Central memory CD8-positive, alpha-beta T cell (primary cell): ENCODE measurements around the gene NOL6.
"Not testable (repeated sequence)": the region's sequence is repeated elsewhere in the genome, so short reads cannot be mapped to it uniquely, and the experiment has no call there.

Experiments used
- ATAC-seq: fragments of 150-1000 bp; cut with Tn5 transposase; replicated peaks from 2 replicates; pipeline ENCODE4 v1.10.0; 2022; ENCODE audit warnings: mild to moderate bottlenecking, moderate FRiP score, moderate number of reproducible peaks; ENCODE audit not compliant: poor library complexity, severe bottlenecking; ENCODE audit errors: extremely low read depth
- DNase-seq, 2 donors: peaks; one replicate each; pipeline ENCODE4 v3.0.0; 2021; ENCODE audit warnings: low spot score in 2 of 2
- H3K27ac Mint-ChIP-seq: one replicate; pipeline ENCODE4 v1.8.0; 2022; ENCODE audit warnings: low read depth, mild to moderate bottlenecking, moderate library complexity, mixed read lengths
- H3K27me3 Mint-ChIP-seq: one replicate; pipeline ENCODE4 v1.8.0; 2022; ENCODE audit warnings: mixed read lengths
- H3K36me3 Mint-ChIP-seq: one replicate; pipeline ENCODE4 v1.8.0; 2022; ENCODE audit warnings: mild to moderate bottlenecking, moderate library complexity, mixed read lengths; ENCODE audit not compliant: insufficient read depth
- H3K4me1 Mint-ChIP-seq: one replicate; pipeline ENCODE4 v1.8.0; 2022; ENCODE audit warnings: mixed read lengths
- H3K4me3 Mint-ChIP-seq: one replicate; pipeline ENCODE4 v1.8.0; 2022; ENCODE audit warnings: mild to moderate bottlenecking, moderate library complexity, mixed read lengths
- H3K9me3 Mint-ChIP-seq: one replicate; pipeline ENCODE4 v1.8.0; 2022; ENCODE audit warnings: mixed read lengths

Gene NOL6, protein sequence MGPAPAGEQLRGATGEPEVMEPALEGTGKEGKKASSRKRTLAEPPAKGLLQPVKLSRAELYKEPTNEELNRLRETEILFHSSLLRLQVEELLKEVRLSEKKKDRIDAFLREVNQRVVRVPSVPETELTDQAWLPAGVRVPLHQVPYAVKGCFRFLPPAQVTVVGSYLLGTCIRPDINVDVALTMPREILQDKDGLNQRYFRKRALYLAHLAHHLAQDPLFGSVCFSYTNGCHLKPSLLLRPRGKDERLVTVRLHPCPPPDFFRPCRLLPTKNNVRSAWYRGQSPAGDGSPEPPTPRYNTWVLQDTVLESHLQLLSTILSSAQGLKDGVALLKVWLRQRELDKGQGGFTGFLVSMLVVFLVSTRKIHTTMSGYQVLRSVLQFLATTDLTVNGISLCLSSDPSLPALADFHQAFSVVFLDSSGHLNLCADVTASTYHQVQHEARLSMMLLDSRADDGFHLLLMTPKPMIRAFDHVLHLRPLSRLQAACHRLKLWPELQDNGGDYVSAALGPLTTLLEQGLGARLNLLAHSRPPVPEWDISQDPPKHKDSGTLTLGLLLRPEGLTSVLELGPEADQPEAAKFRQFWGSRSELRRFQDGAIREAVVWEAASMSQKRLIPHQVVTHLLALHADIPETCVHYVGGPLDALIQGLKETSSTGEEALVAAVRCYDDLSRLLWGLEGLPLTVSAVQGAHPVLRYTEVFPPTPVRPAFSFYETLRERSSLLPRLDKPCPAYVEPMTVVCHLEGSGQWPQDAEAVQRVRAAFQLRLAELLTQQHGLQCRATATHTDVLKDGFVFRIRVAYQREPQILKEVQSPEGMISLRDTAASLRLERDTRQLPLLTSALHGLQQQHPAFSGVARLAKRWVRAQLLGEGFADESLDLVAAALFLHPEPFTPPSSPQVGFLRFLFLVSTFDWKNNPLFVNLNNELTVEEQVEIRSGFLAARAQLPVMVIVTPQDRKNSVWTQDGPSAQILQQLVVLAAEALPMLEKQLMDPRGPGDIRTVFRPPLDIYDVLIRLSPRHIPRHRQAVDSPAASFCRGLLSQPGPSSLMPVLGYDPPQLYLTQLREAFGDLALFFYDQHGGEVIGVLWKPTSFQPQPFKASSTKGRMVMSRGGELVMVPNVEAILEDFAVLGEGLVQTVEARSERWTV

DNA sequence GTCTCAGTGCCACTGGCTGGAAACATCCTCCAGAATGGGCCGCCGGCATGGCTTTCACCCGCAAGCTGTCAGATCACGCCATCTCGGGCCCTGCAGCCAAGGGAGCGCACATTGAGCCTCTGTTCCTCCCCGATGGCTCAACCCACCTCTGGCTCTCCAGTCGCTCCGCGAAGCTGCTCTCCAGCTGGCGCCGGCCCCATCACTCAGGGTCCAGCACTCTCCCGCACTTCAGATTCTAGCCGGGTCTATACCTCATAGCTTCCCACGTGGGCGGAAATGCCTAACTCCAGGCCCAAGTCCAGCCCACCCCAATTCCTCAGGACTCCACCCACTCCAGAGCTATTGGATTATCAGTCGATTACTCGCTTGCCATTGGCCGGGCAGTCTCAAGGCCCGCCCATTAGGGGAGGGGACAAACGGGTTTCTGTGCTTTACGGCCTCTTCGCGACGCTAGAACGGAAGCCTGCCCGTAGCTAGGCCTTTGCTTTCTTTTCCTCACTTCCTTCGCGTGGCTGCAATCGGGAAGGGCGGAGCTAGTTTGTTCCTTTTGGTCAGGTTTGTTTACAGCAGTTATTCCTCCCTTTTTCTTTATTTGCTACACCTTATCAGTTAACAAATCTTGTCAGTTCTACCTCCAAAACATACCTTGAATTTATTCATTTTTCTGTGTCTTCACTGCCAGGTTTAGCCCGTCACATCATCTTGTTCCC is at the start of gene NOL6:
TSS of gene NOL6 (minus strand) at position 282 of the 710 bp plus-strand sequence. CDS start at position 200, 82 bp downstream.
- Mint-ChIP-seq H3K27me3 (no peaks in the 10 kb centered on the region), H3K4me1 (peaks cover 19% of the 10 kb centered on the region), H3K4me3 (peak within 1 kb of the TSS; percentile 91), H3K27ac (peak within 1 kb of the TSS; percentile 96), H3K36me3 (peaks cover 29% of the 10 kb centered on the region), H3K9me3 (no peaks in the 10 kb centered on the region)
- ATAC-seq (peak; percentile 99), DNase-seq (peak; percentile 96 to 98)

DNA sequence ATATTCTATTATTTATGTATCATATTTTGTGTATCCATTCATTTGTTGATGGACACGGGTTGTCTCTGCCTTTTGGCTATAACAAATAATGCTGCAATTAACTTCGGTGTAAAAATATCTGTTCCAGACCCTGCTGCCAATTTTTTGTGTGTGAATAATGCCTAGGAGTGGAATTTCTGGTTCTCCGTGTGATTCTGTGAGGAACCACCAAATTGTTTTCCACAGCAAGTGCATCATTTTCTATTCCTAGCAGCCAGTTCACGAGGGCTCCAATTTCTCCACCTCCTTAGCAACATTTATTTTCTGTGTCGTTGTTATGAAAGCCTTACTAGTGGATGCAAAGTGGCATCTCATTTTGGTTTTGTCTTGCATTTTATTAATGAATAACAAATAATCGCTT is 48.1 kb upstream of the NOL6 start:
- H3K4me1 Mint-ChIP-seq, H3K4me3 Mint-ChIP-seq, H3K36me3 Mint-ChIP-seq, DNase-seq, ATAC-seq, H3K9me3 Mint-ChIP-seq, H3K27ac Mint-ChIP-seq: not testable (repeated sequence)
- H3K27me3 Mint-ChIP-seq, result peaks cover 55% of the 10 kb centered on the region

DNA sequence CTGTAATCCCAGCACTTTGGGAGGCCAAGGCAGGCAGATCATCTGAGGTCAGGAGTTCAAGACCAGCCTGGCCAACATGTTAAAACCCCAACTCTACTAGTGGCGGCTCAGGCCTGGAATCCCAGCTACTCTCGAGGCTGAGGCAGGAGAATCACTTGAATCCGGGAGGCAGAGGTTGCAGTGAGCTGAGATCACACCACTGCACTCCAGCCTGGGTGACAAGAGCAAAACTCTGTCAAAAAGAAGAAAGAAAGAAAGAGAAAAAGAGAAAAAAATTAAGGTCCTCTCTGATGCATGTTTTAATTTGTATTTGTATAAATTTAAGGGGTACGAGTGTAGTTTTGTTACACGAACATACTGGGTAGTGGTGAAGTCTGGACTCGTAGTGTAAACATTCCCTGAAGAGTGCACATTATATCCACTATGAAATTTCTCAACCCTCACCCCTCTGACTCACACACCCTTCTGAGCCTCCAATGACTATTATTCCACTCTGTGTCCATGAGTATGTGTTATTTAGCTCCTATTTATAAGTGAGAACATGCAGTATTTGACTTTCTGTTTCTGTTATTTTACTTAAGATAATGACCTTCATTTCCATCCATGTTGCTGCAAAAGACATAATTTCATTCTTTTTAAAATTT is 44.3 kb upstream of the NOL6 start:
- DNase-seq, ATAC-seq, H3K9me3 Mint-ChIP-seq, H3K4me1 Mint-ChIP-seq, H3K4me3 Mint-ChIP-seq, H3K27ac Mint-ChIP-seq, H3K36me3 Mint-ChIP-seq: not testable (repeated sequence)
- peaks cover 26% of the 10 kb centered on the region for H3K27me3 Mint-ChIP-seq

DNA sequence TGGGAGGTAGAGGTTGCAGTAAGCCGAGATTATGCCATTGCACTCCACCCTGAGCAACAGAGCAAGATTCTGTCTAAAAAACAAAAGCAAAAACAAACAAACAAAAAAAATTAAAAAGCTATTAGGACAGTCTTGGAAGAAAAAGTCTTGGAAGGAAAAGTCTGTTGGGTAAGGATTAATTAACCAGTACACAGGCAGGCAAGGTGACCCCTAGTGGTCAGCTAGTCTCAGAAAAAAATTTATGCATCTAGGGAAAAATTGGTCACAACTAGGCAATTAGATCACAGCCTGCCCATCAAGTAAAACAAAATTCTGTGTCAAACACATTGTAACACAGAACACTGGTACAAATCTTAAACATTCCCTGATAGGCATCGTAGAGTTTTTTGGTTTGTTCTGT is 43.6 kb upstream of the NOL6 start:
- Mint-ChIP-seq H3K36me3 (no peaks in the 10 kb centered on the region), H3K9me3 (no peaks in the 10 kb centered on the region), H3K4me3 (no peak overlapping the region), H3K27ac (no peak overlapping the region), H3K27me3 (peaks cover 19% of the 10 kb centered on the region), H3K4me1 (no peaks in the 10 kb centered on the region)
- ATAC-seq (no peak), DNase-seq (no peak)

DNA sequence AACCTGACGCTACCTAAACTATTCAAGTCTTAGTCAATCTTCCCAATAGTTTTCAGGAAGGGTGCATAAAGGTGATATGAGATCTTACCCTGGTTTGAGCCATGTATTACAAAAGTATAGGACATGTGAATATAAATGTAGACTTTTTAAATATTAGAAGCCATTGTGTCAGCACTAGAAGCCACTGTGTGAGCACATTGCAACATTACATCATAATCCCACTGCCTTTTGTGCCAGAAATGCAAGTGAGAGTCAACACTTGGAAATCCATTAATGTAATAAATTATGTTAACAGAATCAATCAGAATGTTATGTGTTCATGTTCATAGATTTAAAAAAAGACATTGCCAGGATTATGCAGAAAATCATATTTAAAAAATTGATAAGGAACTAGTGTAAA is 42.7 kb upstream of the NOL6 start:
- H3K4me1 Mint-ChIP-seq, H3K27ac Mint-ChIP-seq, H3K9me3 Mint-ChIP-seq, H3K36me3 Mint-ChIP-seq, H3K4me3 Mint-ChIP-seq, ATAC-seq, DNase-seq: not testable (repeated sequence)
- H3K27me3 Mint-ChIP-seq, result peaks cover 10% of the 10 kb centered on the region

DNA sequence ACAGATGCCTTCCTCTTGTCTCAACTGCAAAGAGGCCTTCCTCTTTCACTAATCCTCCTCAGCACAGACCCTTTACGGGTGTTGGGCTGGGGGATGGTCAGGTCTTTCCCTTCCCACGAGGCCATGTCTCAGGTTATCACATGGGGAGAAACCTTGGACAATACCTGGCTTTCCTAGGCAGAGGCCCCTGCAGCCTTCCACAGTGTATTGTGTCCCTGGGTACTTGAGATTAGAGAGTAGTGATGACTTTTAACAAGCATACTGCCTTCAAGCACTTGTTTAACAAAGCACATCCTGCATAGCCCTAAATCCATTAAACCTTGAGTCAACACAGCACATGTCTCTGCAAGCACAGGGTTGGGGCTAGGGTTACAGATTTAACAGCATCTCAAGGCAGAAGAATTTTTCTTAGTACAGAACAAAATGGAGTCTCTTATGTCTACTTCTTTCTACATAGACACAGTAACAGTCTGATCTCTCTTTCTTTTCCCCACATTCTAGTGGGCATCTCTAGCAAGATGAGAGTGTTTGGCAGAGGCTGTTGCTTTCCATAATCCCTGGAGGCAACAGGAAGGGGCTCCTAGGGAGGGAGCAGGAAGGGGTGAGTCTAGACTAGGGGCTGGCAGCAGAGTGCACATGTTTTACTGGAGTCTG is 41.7 kb upstream of the NOL6 start:
- DNase-seq, ATAC-seq, H3K27ac Mint-ChIP-seq, H3K4me3 Mint-ChIP-seq, H3K9me3 Mint-ChIP-seq, H3K36me3 Mint-ChIP-seq, H3K4me1 Mint-ChIP-seq: not testable (repeated sequence)
- peaks cover 11% of the 10 kb centered on the region for H3K27me3 Mint-ChIP-seq

DNA sequence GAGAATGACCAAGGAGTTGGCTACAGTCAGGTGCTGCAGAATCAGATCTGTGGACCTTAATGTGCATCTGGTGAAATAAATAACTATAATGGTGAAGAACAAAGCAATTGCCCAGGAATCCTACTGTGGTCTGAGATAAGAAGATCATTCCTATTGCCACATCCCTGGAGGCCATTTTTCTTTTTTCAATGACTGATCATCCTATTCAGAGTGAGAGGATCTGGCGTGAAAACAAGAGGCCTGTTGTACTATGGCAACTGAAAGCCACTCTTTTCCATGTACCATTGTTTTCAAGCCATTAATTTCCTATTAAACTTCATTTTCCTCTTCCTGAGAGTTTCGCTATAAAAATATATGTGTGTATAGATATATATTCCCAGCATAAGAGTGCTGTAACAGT is 38.8 kb upstream of the NOL6 start:
- H3K27me3 Mint-ChIP-seq, H3K36me3 Mint-ChIP-seq, H3K4me1 Mint-ChIP-seq, H3K9me3 Mint-ChIP-seq, ATAC-seq, H3K4me3 Mint-ChIP-seq, H3K27ac Mint-ChIP-seq, DNase-seq: not testable (repeated sequence)

DNA sequence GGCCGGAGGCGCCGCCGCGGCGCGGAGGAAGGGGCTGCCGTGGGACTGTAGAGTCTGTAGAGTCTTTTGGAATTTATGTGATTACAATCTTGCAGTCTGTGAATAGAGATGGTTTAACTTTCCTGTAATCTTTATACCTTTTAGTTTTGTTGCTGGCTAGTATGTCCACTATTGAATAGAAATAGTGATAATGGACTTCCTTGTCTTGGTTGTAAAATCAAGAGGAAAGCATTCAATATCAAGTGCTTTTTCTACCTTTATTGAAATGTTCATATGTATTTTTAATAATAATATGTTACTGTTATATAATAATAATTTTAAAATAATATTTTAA is 37.4 kb upstream of the NOL6 start:
- not testable (repeated sequence) for H3K4me1 Mint-ChIP-seq, H3K27me3 Mint-ChIP-seq, DNase-seq, ATAC-seq, H3K9me3 Mint-ChIP-seq, H3K36me3 Mint-ChIP-seq
- Mint-ChIP-seq H3K4me3 (peak overlapping the region; percentile 93), H3K27ac (peak overlapping the region; percentile 96)

DNA sequence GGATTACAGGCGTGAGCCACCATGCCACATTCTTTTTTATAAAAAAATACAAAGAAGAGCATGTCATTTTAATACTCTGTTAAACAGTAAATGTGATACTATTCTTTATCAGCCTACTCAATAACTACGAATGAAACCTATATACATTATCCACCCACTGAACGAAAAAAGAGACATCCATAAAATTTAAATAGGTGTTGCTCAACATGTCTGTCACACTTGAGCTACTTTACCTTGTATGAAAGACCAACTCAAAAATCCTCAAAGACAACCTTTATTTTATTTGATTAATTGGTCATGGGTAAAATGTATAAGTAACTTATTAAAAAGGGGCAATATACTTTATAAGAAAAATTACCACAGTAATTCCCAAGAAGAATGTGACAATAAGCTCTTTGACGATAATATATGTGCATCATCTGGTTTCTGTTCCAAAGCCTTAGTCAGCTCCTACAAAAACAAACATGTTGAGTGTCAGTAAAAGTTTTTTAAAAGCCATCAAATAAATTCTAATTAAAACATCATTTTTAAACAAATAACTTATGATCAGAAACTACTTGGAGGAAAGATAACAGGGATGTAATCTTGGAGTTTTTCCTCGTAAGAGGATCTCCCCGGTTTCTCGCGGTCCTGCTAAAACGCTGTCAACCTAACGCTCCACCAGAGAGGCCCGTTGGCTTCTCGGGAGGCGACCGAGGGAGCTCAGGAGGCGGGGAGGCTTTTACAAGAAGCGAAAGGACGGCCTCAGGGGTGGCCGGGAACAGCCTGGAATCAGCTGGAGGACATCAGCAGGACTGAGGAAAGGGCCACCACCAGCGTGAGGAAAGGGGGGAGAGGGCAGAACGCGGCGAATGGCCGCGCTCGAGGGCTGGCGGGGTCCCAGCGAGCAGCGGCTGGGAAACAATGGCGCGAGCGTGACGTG is 36.8 kb upstream of the NOL6 start:
- ATAC-seq (peak; percentile 64), DNase-seq (peak in 1 of 2 donors; percentile 11)
- H3K27me3 Mint-ChIP-seq, result peaks cover 7% of the 10 kb centered on the region
- H3K4me3 Mint-ChIP-seq, result peak overlapping the region; percentile 93
- H3K27ac Mint-ChIP-seq, result peak overlapping the region; percentile 96
- peaks cover 3% of the 10 kb centered on the region for H3K36me3 Mint-ChIP-seq
- H3K4me1 Mint-ChIP-seq, result peaks cover 4% of the 10 kb centered on the region
- no peaks in the 10 kb centered on the region for H3K9me3 Mint-ChIP-seq

DNA sequence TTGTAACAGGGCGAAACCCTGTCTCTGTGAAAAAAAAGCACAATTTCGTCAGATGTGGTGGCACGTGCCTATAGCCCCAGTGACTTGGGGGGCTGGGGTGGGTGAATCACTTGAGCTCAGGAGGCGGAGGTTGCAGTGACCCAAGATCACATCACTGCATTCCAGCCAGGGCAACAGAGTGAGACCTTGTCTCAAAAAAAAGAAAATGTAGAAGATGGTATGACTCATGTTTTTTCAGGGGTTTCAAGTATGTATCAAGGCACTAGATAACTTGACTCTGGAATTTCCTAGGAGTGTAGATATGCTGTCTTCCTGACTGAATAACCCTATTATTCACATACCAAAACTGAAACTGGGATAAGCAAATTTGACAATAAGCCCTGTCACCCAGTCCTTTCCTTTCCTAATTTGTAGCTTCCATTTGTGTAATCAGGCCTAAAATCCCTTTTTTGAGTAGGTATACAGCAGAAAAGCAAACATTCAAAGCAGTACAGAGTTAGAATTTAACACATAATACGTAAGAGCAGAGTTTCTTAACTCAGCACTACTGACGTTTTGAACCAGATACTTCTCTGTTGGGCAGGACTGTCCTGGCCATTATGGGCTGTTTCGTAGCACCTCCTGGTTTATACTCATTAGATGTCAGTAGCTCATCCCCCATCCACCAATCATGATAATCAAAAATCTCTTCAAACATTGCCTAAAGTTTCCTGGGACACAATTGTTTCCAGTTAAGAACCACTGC is 33.1 kb upstream of the NOL6 start:
- H3K4me3 Mint-ChIP-seq, result no peak overlapping the region
- peaks cover 4% of the 10 kb centered on the region for H3K4me1 Mint-ChIP-seq
- ATAC-seq, result no peak
- peaks cover 3% of the 10 kb centered on the region for H3K36me3 Mint-ChIP-seq
- no peak overlapping the region for H3K27ac Mint-ChIP-seq
- peaks cover 7% of the 10 kb centered on the region for H3K27me3 Mint-ChIP-seq
- DNase-seq, result no peak
- H3K9me3 Mint-ChIP-seq, result no peaks in the 10 kb centered on the region
